Sigmoid colon (tissue), 7 donors: Measurements from ENCODE around the gene TMA16. TPM values are rescaled to one million over a fixed set of nuclear protein-coding genes. Genes with fewer than 3 reads are reported as not detected.

ENCODE experiments used
- DNase-seq: peaks from one replicate; pipeline ENCODE4 v3.0.0-alpha.2; 2019
- H3K27ac ChIP-seq, 4 donors: fragments of 200-600 bp; sonication (generic); one replicate each; pipeline ENCODE4 v1.5.1; 2016 to 2019; ENCODE audit warnings: mild to moderate bottlenecking in 1 of 4
- H3K27me3 ChIP-seq, 3 donors: fragments of 200-600 bp; sonication (generic); one replicate each; pipeline ENCODE4 v1.5.1; 2019; ENCODE audit warnings: mild to moderate bottlenecking in 1 of 3
- H3K36me3 ChIP-seq, 4 donors: fragments of 200-600 bp; sonication (generic); one replicate each; pipeline ENCODE4 v1.5.1; 2016 to 2019
- H3K4me1 ChIP-seq, 4 donors: fragments of 200-600 bp; sonication (generic); one replicate each; pipeline ENCODE4 v1.5.1; 2017 to 2019
- H3K4me3 ChIP-seq, 4 donors: fragments of 200-600 bp; sonication (generic); one replicate each; pipeline ENCODE4 v1.5.1; 2017 to 2019; ENCODE audit warnings: mild to moderate bottlenecking in 2 of 4, moderate library complexity in 1 of 4
- H3K9me3 ChIP-seq, 4 donors: fragments of 200-600 bp in 3 of 4; sonication (generic) in 3 of 4; one replicate each; pipeline versions ENCODE4 v1.5.1 to v1.6.1; 2013 to 2019
- CTCF ChIP-seq, 4 experiments: fragments of 450-650 bp in 3 of 4; fragments of 200-600 bp in 1 of 4; IDR thresholded peaks; one replicate each; pipeline ENCODE4 v1.5.1; 2016 to 2019; ENCODE audit warnings: antibody characterized with exemption in 4 of 4, mild to moderate bottlenecking in 3 of 4, moderate library complexity in 2 of 4
- EP300 ChIP-seq, 4 donors: sonication (generic); formaldehyde crosslinking; IDR thresholded peaks; one replicate each; pipeline ENCODE4 v1.6.1; 2017; ENCODE audit warnings: antibody characterized with exemption in 4 of 4
- POLR2A ChIP-seq, 2 donors: fragments of 450-650 bp; IDR thresholded peaks; one replicate each; pipeline ENCODE4 v1.6.1; 2016; ENCODE audit warnings: antibody characterized with exemption in 2 of 2, mild to moderate bottlenecking in 2 of 2, moderate library complexity in 2 of 2
- POLR2AphosphoS5 ChIP-seq, 4 donors: sonication (generic); formaldehyde crosslinking; IDR thresholded peaks; one replicate each; pipeline ENCODE4 v1.6.1; 2017; ENCODE audit warnings: antibody characterized with exemption in 4 of 4
- WGBS, 2 donors: extraction: QIAGEN DNeasy Blood & Tissue Kit; methylation state at CpG; one replicate each; pipeline ENCODE4 v1.1.7; 2013; 5-methylcytosine and 5-hydroxymethylcytosine counted together
- intact Hi-C: fragments of 100-400 bp; cut with DNase I; formaldehyde crosslinking; loops from one replicate; pipeline ENCODE4 v1.15.1; 2023
- polyA plus RNA-seq, 3 donors: library from polyadenylated mRNA; stranded (reverse); fragments of 200-250 nt; gene quantifications; one replicate each; pipeline ENCODE4 v1.2.3, GENCODE V29; 2013
- total RNA-seq, 4 donors: library from RNA; depleted of rRNA; stranded (reverse); fragments of >200 nt; gene quantifications; one replicate each; pipeline ENCODE4 v1.1.0, GENCODE V29; 2016
- donor health status: healthy with polysubstance abuse.
- donor health status: Bipolar disorder and iron deficiency.
- donor health status: healthy.

TMA16 gene
- total and polyA plus RNA-seq, 7 donors, result 12.5 to 28.0 (median 20.7) TPM

- Histone ChIP-seq H3K27me3 (no peaks in the 10 kb centered on the region), H3K4me3 (no peak overlapping the region), H3K27ac (no peak overlapping the region), H3K4me1 (no peaks in the 10 kb centered on the region), H3K36me3 (no peaks in the 10 kb centered on the region), H3K9me3 (no peaks in the 10 kb centered on the region)
- TF ChIP-seq POLR2AphosphoS5 (IDR thresholded peaks at IDR 0.05) (no peak), CTCF (IDR thresholded peaks at IDR 0.05) (no peak), EP300 (IDR thresholded peaks at IDR 0.05) (no peak), POLR2A (IDR thresholded peaks at IDR 0.05) (no peak)
- no peak for DNase-seq
- 85 to 94% methylated on average over 2 of the region's 2 CpGs for WGBS, 2 donors
- intact Hi-C loops, result no loop called here
Observed at GRCh38 chr4:163562496-163562895, 68.0 kb downstream of the TMA16 start.

- H3K27ac ChIP-seq, result no peak overlapping the region
- TF ChIP-seq POLR2AphosphoS5 (IDR thresholded peaks at IDR 0.05) (no peak), POLR2A (IDR thresholded peaks at IDR 0.05) (no peak), CTCF (IDR thresholded peaks at IDR 0.05) (no peak), EP300 (IDR thresholded peaks at IDR 0.05) (no peak)
- no peaks in the 10 kb centered on the region for H3K9me3 ChIP-seq
- no peaks in the 10 kb centered on the region for H3K27me3 ChIP-seq
- intact Hi-C loops, result no loop called here
- no peak overlapping the region for H3K4me3 ChIP-seq
- WGBS, 2 donors, result 93 to 94% methylated on average over 6 of the region's 6 CpGs
- no peaks in the 10 kb centered on the region for H3K4me1 ChIP-seq
- no peak for DNase-seq
- H3K36me3 ChIP-seq, result no peaks in the 10 kb centered on the region
Observed at GRCh38 chr4:163563592-163563991, 69.1 kb downstream of the TMA16 start.

- Histone ChIP-seq H3K36me3 (no peaks in the 10 kb centered on the region), H3K4me3 (no peak overlapping the region), H3K9me3 (no peaks in the 10 kb centered on the region), H3K27ac (no peak overlapping the region), H3K27me3 (no peaks in the 10 kb centered on the region), H3K4me1 (no peaks in the 10 kb centered on the region)
- DNase-seq, result no peak
- intact Hi-C loops, result no loop called here
- WGBS, 2 donors, result 93 to 96% methylated on average over 2 of the region's 2 CpGs
- no peak for TF ChIP-seq POLR2AphosphoS5 (IDR thresholded peaks at IDR 0.05)
- no peak for TF ChIP-seq CTCF (IDR thresholded peaks at IDR 0.05)
- TF ChIP-seq POLR2A (IDR thresholded peaks at IDR 0.05), result no peak
- no peak for TF ChIP-seq EP300 (IDR thresholded peaks at IDR 0.05)
Observed at GRCh38 chr4:163564221-163564720, 69.8 kb downstream of the TMA16 start.

GRCh38 chr4:163565226-163566135, 71.0 kb downstream of the TMA16 start:
- no peaks in the 10 kb centered on the region for H3K4me1 ChIP-seq
- H3K27me3 ChIP-seq, result no peaks in the 10 kb centered on the region
- 57 to 58% methylated on average over 5 of the region's 5 CpGs for WGBS, 2 donors
- TF ChIP-seq POLR2AphosphoS5 (IDR thresholded peaks at IDR 0.05), result no peak
- TF ChIP-seq CTCF (IDR thresholded peaks at IDR 0.05), result no peak
- no peak for TF ChIP-seq POLR2A (IDR thresholded peaks at IDR 0.05)
- TF ChIP-seq EP300 (IDR thresholded peaks at IDR 0.05), result no peak
- no peaks in the 10 kb centered on the region for H3K36me3 ChIP-seq
- H3K27ac ChIP-seq, result no peak overlapping the region
- no peak for DNase-seq
- intact Hi-C loops, result no loop called here
- no peaks in the 10 kb centered on the region for H3K9me3 ChIP-seq
- no peak overlapping the region for H3K4me3 ChIP-seq
